ENCODE results near the gene ZNF853. TPM values are rescaled to one million over a fixed set of nuclear protein-coding genes. Genes with fewer than 3 reads are reported as not detected.

Gene ZNF853
- total and polyA plus RNA-seq, 12 donors, result 1.2 to 15.3 (median 4.7) TPM

DNA sequence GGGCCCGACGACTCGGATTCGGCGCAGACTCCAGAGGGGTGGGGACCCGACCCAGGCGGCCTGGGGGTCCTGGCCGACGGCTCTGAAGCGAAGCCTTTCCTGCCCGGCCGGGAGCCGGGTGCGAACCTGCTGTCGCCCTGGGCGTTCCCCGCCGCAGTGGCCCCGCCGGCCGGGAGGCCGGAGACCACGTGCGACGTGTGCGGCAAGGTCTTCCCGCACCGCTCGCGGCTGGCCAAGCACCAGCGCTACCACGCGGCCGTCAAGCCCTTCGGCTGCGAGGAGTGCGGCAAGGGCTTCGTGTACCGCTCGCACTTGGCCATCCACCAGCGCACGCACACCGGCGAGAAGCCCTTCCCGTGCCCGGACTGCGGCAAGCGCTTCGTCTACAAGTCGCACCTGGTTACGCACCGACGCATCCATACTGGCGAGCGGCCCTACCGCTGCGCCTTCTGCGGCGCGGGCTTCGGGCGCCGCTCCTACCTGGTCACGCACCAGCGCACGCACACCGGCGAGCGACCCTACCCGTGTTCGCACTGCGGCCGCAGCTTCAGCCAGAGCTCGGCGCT, 37.1 kb downstream of the ZNF853 start:
- intact Hi-C loops (cut with DNase I), result no loop called here
- Histone ChIP-seq H3K4me1 (replicated peaks in 1 of 2) (no peaks in the 10 kb centered on the region), H3K36me3 (replicated peaks in 1 of 2) (peaks cover 0 to 28% of the 10 kb centered on the region in 2 donors), H3K9me3 (replicated peaks in 1 of 3) (no peaks in the 10 kb centered on the region), H3K4me3 (no peak overlapping the region), H3K27me3 (no peaks in the 10 kb centered on the region), H3K27ac (no peak overlapping the region)
- WGBS, 4 donors, result 97 to 99% (median 97%) methylated on average over 32 to 75 of the region's 75 CpGs
- peak in 1 of 7 donors; percentile 3 for DNase-seq
- no peak for TF ChIP-seq POLR2A (IDR thresholded peaks at IDR 0.05)
- no peak for TF ChIP-seq CTCF (IDR thresholded peaks at IDR 0.05)

DNA sequence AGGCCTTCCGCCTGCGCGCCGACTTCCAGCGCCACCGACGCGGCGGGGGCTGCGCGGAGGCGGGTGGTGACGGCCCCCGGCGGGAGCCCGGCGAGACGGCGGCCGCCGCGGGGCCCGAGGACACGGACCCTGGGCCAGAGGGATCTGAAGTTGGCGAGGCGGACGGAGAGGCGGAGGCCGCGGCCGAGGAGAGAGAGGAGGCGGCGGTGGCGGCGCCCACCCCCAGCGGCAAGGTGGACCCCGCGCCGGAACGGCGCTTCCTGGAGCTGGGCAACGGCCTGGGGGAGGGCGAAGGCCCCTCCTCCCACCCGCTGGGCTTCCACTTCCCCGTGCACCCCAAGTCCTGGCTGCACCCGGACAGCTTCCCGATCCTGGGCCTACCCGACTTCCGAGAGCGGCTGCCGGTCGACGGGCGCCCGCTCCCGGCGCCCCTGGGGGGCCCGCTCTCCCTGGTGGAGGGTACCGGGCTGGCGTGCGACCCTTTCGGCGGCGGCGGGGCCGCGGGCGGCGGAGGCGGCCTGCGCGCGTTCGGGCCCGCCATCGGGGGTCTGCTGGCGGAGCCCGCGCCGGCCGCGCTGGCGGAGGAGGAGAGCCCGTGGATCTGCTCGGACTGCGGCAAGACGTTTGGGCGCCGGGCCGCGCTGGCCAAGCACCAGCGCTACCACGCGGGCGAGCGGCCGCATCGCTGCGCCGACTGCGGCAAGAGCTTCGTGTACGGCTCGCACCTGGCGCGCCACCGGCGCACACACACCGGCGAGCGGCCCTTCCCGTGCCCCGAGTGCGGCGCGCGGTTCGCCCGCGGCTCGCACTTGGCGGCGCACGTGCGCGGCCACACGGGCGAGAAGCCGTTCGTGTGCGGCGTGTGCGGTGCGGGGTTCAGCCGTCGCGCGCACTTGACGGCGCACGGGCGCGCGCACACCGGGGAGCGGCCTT, 37.9 kb downstream of the ZNF853 start:
- Histone ChIP-seq H3K36me3 (replicated peaks in 1 of 2) (peaks cover 0 to 28% of the 10 kb centered on the region in 2 donors), H3K27me3 (no peaks in the 10 kb centered on the region), H3K4me3 (no peak overlapping the region), H3K9me3 (replicated peaks in 1 of 3) (no peaks in the 10 kb centered on the region), H3K4me1 (replicated peaks in 1 of 2) (no peaks in the 10 kb centered on the region), H3K27ac (no peak overlapping the region)
- intact Hi-C loops (cut with DNase I), result no loop called here
- TF ChIP-seq CTCF (IDR thresholded peaks at IDR 0.05) (no peak), POLR2A (IDR thresholded peaks at IDR 0.05) (no peak)
- WGBS, 4 donors, result 93 to 96% (median 93%) methylated on average over 80 to 146 of the region's 146 CpGs
- peak in 1 of 7 donors; percentile 3 for DNase-seq

GRCh38 chr7:6654113-6654841, 38.9 kb downstream of the ZNF853 start:
- WGBS, 4 donors, result 92 to 95% (median 93%) methylated on average over 52 to 94 of the region's 94 CpGs
- no peaks in the 10 kb centered on the region for H3K27me3 ChIP-seq
- H3K4me3 ChIP-seq, result no peak overlapping the region
- no peaks in the 10 kb centered on the region for H3K4me1 ChIP-seq (replicated peaks in 1 of 2)
- H3K27ac ChIP-seq, result no peak overlapping the region
- TF ChIP-seq CTCF (IDR thresholded peaks at IDR 0.05) (no peak), POLR2A (IDR thresholded peaks at IDR 0.05) (no peak)
- intact Hi-C loops (cut with DNase I), result no loop called here
- H3K36me3 ChIP-seq (replicated peaks in 1 of 2), result peaks cover 0 to 28% of the 10 kb centered on the region in 2 donors
- DNase-seq, result peak in 1 of 7 donors; percentile 1
- H3K9me3 ChIP-seq (replicated peaks in 1 of 3), result no peaks in the 10 kb centered on the region
